Posterior vena cava (tissue), 2 donors: Measurements from ENCODE around the gene ACACB. TPM values are rescaled to one million over a fixed set of nuclear protein-coding genes. Genes with fewer than 3 reads are reported as not detected.
A peak's percentile ranks its signal among the peaks of the same experiment; 100 is the strongest.

Experiments
- DNase-seq: peaks from one replicate; pipeline ENCODE4 v3.0.0-alpha.2; 2020; ENCODE audit warnings: low spot score
- intact Hi-C, 2 donors: fragments of 100-400 bp; cut with DNase I; formaldehyde crosslinking; loops; one replicate each; pipeline versions ENCODE4 v1.14.1 to v1.14.2; 2022 to 2023
- total RNA-seq, 2 donors: library from RNA; stranded (reverse); fragmentation: NEBNext Ultra II Directional; extraction: Animal tissue kit (Norgen Biotek cat#: 25700); gene quantifications; one replicate each; pipeline ENCODE4 v1.2.1, GENCODE V29; 2021
- donor health status: DM: yes; HTN: yes; CAD: no.
- donor health status: DM: yes; HTN: yes; CAD: no.

Gene ACACB
- total RNA-seq, 2 donors from 2014 or later, result 29.4 to 49.7 TPM

- intact Hi-C loops, result no loop called here
Observed at GRCh38 chr12:109193896-109194295, 77.5 kb downstream of the ACACB start.

GRCh38 chr12:109196332-109196731 is 79.9 kb downstream of the ACACB start:
- no peak for DNase-seq
- intact Hi-C loops, result no loop called here

More at GRCh38 chr12:109193896-109194295, 77.5 kb downstream of the ACACB start:
- no peak for DNase-seq

GRCh38 chr12:109197327-109197726 is 80.9 kb downstream of the ACACB start:
- intact Hi-C loops, result no loop called here
- no peak for DNase-seq

GRCh38 chr12:109199324-109199723 is 82.9 kb downstream of the ACACB start:
- intact Hi-C loops, result no loop called here
- DNase-seq, result no peak

GRCh38 chr12:109200825-109201495 is 84.6 kb downstream of the ACACB start:
- intact Hi-C loops, result no loop called here
- DNase-seq, result no peak

- intact Hi-C loops, result no loop called here
- no peak for DNase-seq
Observed at GRCh38 chr12:109201496-109201885, 85.1 kb downstream of the ACACB start.

- DNase-seq, result no peak
- intact Hi-C loops, result no loop called here
Observed at GRCh38 chr12:109202770-109203169, 86.4 kb downstream of the ACACB start.

- intact Hi-C loops, result no loop called here
- no peak for DNase-seq
Observed at GRCh38 chr12:109203480-109203879, 87.1 kb downstream of the ACACB start.

GRCh38 chr12:109209082-109209481 is 92.7 kb downstream of the ACACB start:
- DNase-seq, result peak; percentile 72
- intact Hi-C loops, result no loop called here

GRCh38 chr12:109212460-109213115 is 96.2 kb downstream of the ACACB start:
- DNase-seq, result peak; percentile 38
- intact Hi-C loops, result no loop called here

- no peak for DNase-seq
- intact Hi-C loops, result no loop called here
Observed at GRCh38 chr12:109214131-109214530, 97.7 kb downstream of the ACACB start.

- peak; percentile 42 for DNase-seq
- intact Hi-C loops, result no loop called here
Observed at GRCh38 chr12:109218996-109219395, 102.6 kb downstream of the ACACB start.

- intact Hi-C loops, result no loop called here
- no peak for DNase-seq
Observed at GRCh38 chr12:109219938-109220337, 103.6 kb downstream of the ACACB start.

- intact Hi-C loops, result no loop called here
- DNase-seq, result peak; percentile 44
Observed at GRCh38 chr12:109221277-109221931, 105.0 kb downstream of the ACACB start.

- intact Hi-C loops, result loop anchor here in 1 of 2 donors (1.0 kb wide), 1 partner anchor 12 kb away; no protein-coding TSS in a partner anchor
- DNase-seq, result peak; percentile 20
Observed at GRCh38 chr12:109222062-109222461, 105.7 kb downstream of the ACACB start.

GRCh38 chr12:109222496-109222895 is 106.1 kb downstream of the ACACB start:
- DNase-seq, result peak; percentile 61
- intact Hi-C loops, result loop anchor here in 1 of 2 donors (1.0 kb wide), 1 partner anchor 12 kb away; no protein-coding TSS in a partner anchor

- intact Hi-C loops, result no loop called here
- peak; percentile 49 for DNase-seq
Observed at GRCh38 chr12:109223211-109223610, 106.8 kb downstream of the ACACB start.

- intact Hi-C loops, result no loop called here
- DNase-seq, result no peak
Observed at GRCh38 chr12:109223868-109224267, 107.5 kb downstream of the ACACB start.

GRCh38 chr12:109228664-109229063 is 112.3 kb downstream of the ACACB start:
- no peak for DNase-seq
- intact Hi-C loops, result no loop called here

GRCh38 chr12:109230193-109230592 is 113.8 kb downstream of the ACACB start:
- intact Hi-C loops, result no loop called here
- no peak for DNase-seq
